Endothelial cell of umbilical vein (primary cell): ENCODE results near the gene RBBP5. TPM values are rescaled to one million over a fixed set of nuclear protein-coding genes. Genes with fewer than 3 reads are reported as not detected.

Source experiments
- BruUV-seq: library from RNA; stranded (reverse); fragments of 400-500 nt; replicated peaks from 2 replicates; lab custom pipeline; 2021; lab: Mats Ljungman, UMichigan
- CTCF ChIA-PET: fragments of 300-600, 350-600 bp; sonication (Branson Sonifier 250); formaldehyde crosslinking; loops from one replicate; lab custom pipeline; 2021; ENCODE audit warnings: antibody characterized with exemption, inconsistent platforms; lab: Charles Lee
- POLR2A ChIA-PET: fragments of 300-600, 350-600 bp; sonication (Branson Sonifier 250); formaldehyde crosslinking; loops from one replicate; lab custom pipeline; 2021; ENCODE audit warnings: antibody characterized with exemption, inconsistent platforms; lab: Charles Lee
- DNase-seq: peaks from one replicate; pipeline ENCODE4 v3.0.0-alpha.2; 2011; ENCODE audit warnings: low read depth, low spot score
- FAIRE-seq: peaks from 2 replicates; lab custom pipeline; 2011; peaks lifted over from hg19 to GRCh38; lab: Jason Lieb, UNC
- H2AFZ ChIP-seq: 2 replicates; pipeline ENCODE4 v1.6.0; 2012; ENCODE audit warnings: low read depth, low read length, control low read depth, inconsistent platforms
- H3K27ac ChIP-seq: 2 replicates; pipeline ENCODE4 v1.5.1; 2011; ENCODE audit warnings: low read depth, mild to moderate bottlenecking, control low read depth, low read length, moderate library complexity; ENCODE audit not compliant: insufficient read depth
- H3K27me3 ChIP-seq, 2 experiments: 2 replicates each; pipeline versions ENCODE4 v1.6.0 to v1.6.1; 2011; ENCODE audit warnings: low read length in 2 of 2, mixed read lengths in 1 of 2; ENCODE audit not compliant: control insufficient read depth in 2 of 2, insufficient read depth in 2 of 2
- H3K36me3 ChIP-seq, 2 experiments: 2 replicates in 1 of 2; 3 replicates in 1 of 2; pipeline ENCODE4 v1.5.1; 2011; ENCODE audit warnings: low read length in 2 of 2, mild to moderate bottlenecking in 1 of 2, moderate library complexity in 1 of 2; ENCODE audit not compliant: control insufficient read depth in 2 of 2, insufficient read depth in 2 of 2; ENCODE audit errors: extremely low read depth in 1 of 2
- H3K4me1 ChIP-seq: 3 replicates; pipeline ENCODE4 v1.5.1; 2011; ENCODE audit warnings: mild to moderate bottlenecking, low read length; ENCODE audit not compliant: control insufficient read depth, insufficient read depth; ENCODE audit errors: extremely low read depth
- H3K4me2 ChIP-seq: 2 replicates; pipeline ENCODE4 v1.6.1; 2011; ENCODE audit warnings: low read length, control low read depth, mixed read lengths; ENCODE audit not compliant: insufficient read depth
- H3K4me3 ChIP-seq, 3 experiments: fragments of 200-600 bp in 1 of 3; sonication (generic), shearing (Covaris generic) in 1 of 3; replicated peaks in 1 of 3; 2 replicates each; pipeline ENCODE4 v1.5.1; 2011 to 2016; ENCODE audit warnings: control low read depth in 3 of 3, low read length in 3 of 3, mild to moderate bottlenecking in 2 of 3, inconsistent platforms in 1 of 3, low read depth in 1 of 3, moderate library complexity in 1 of 3; ENCODE audit not compliant: insufficient read depth in 1 of 3
- H3K79me2 ChIP-seq: 2 replicates; pipeline ENCODE4 v1.6.0; 2012; ENCODE audit warnings: low read length, inconsistent platforms; ENCODE audit not compliant: control insufficient read depth, insufficient read depth
- H3K9ac ChIP-seq: replicated peaks from 2 replicates; pipeline ENCODE3; 2011; ENCODE audit warnings: low read length, control low read depth; ENCODE audit not compliant: insufficient read depth; ENCODE audit errors: extremely low read depth
- H3K9me1 ChIP-seq: replicated peaks from 3 replicates; pipeline ENCODE4 v1.6.0; 2011; ENCODE audit warnings: mild to moderate bottlenecking, low read length; ENCODE audit not compliant: control insufficient read depth, insufficient read depth; ENCODE audit errors: extremely low read depth
- H3K9me3 ChIP-seq: replicated peaks from 2 replicates; pipeline ENCODE4 v1.5.1; 2012; ENCODE audit warnings: low read length, inconsistent platforms; ENCODE audit not compliant: control insufficient read depth, insufficient read depth
- H4K20me1 ChIP-seq: replicated peaks from 2 replicates; pipeline ENCODE3; 2011; ENCODE audit warnings: mild to moderate bottlenecking, low read length; ENCODE audit not compliant: control insufficient read depth, insufficient read depth; ENCODE audit errors: extremely low read depth
- EZH2 ChIP-seq: IDR thresholded peaks from 2 replicates; pipeline ENCODE4 v1.6.1; 2012; ENCODE audit warnings: borderline replicate concordance, low read depth, mild to moderate bottlenecking, moderate library complexity, low read length, inconsistent platforms; ENCODE audit not compliant: severe bottlenecking
- FOS ChIP-seq: IDR thresholded peaks from 2 replicates; pipeline ENCODE4 v1.6.1; 2011; ENCODE audit warnings: mild to moderate bottlenecking, low read length, moderate library complexity, borderline replicate concordance; ENCODE audit not compliant: insufficient read depth
- GATA2 ChIP-seq: IDR thresholded peaks from 2 replicates; pipeline ENCODE4 v1.7.0; 2011; ENCODE audit warnings: low read depth, mild to moderate bottlenecking, moderate library complexity, mixed read lengths, low read length; ENCODE audit not compliant: insufficient read length, insufficient read depth
- JUN ChIP-seq: IDR thresholded peaks from 2 replicates; pipeline ENCODE4 v1.6.1; 2011; ENCODE audit warnings: borderline replicate concordance, low read depth; ENCODE audit not compliant: insufficient read length, insufficient read depth
- MYC ChIP-seq: IDR thresholded peaks from one replicate; pipeline ENCODE4 v1.6.1; 2011; ENCODE audit warnings: mild to moderate bottlenecking, low read depth, low read length
- POLR2A ChIP-seq: IDR thresholded peaks from 2 replicates; pipeline ENCODE4 v1.6.1; 2012; ENCODE audit warnings: low read depth, mild to moderate bottlenecking, control low read depth, low read length
- POLR2AphosphoS5 ChIP-seq: IDR thresholded peaks from 2 replicates; pipeline ENCODE4 v1.6.1; 2012; ENCODE audit warnings: low read depth, mild to moderate bottlenecking, control low read depth, low read length, moderate library complexity; ENCODE audit not compliant: insufficient read depth
- dilution Hi-C: fragments of 300-500 bp; cut with MboI; formaldehyde crosslinking; loops from one replicate; pipeline ENCODE4 v1.15.0; 2019; ENCODE audit warnings: low sequenced_read_pairs; ENCODE audit not compliant: extremely low pct_ligation_motif_present
- intact Hi-C: fragments of 100-400 bp; cut with micrococcal nuclease; formaldehyde crosslinking; loops from one replicate; pipeline ENCODE4 v1.10.0; 2022
- polyA plus RNA-seq, 4 experiments: library from polyadenylated mRNA; depleted of rRNA in 3 of 4; stranded (reverse) in 3 of 4; unstranded in 1 of 4; fragments of >200 nt; gene quantifications; 2 replicates each; pipeline versions ENCODE4 v1.2.1 to v1.2.3, GENCODE V29; 2011 to 2012; ENCODE audit warnings: missing spikeins in 1 of 4
- total RNA-seq: library from RNA; stranded (reverse); gene quantifications from 2 replicates; pipeline ENCODE4 v1.2.3, GENCODE V29; 2021
- TF ChIP-seq, protein P1 (sequence below): IDR thresholded peaks from 2 replicates; pipeline ENCODE4 v1.6.1; 2011; ENCODE audit not compliant: insufficient read depth, insufficient read length
- TF ChIP-seq, protein P2 (sequence below), 2 donors: IDR thresholded peaks; 1 replicate in 1 of 2; 2 replicates in 1 of 2; pipeline ENCODE4 v1.5.1; 2011; ENCODE audit warnings: low read length in 2 of 2, mild to moderate bottlenecking in 2 of 2, moderate library complexity in 2 of 2, control low read depth in 1 of 2, inconsistent platforms in 1 of 2, low read depth in 1 of 2; ENCODE audit not compliant: insufficient read depth in 1 of 2; ENCODE audit errors: extremely low read depth in 1 of 2

RBBP5 gene
- total and polyA plus RNA-seq, 2 donors (not counting 3 experiments of a cell fraction or from before 2014, with no cell fraction given), result 5.8 to 14.2 TPM

DNA sequence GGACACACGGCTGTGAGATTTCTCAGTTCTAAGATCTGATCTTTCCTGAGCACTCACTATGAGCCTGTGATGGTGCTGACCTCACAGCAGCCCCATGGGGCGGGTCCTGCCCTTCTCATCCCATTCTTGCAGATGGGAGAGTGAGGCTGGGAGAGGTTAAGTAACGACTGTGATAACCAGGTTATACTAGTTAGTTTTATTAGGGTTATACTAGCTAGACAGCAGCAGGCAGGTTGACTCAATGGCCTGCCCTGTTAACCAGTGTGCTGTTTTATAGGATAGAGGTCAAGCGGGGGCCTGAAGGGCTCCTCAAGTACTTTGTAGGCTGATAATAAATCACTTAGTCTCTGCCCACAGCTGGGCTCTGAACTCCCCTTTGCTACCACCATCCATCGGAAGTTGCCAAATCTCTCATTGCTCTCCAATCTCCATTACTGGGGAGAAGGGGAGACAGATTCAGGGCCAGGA lies 74.0 kb downstream of the RBBP5 start:
- TF ChIP-seq MYC, result no peak
- no peak for TF ChIP-seq EZH2
- TF ChIP-seq POLR2AphosphoS5, result no peak
- TF ChIP-seq POLR2A, result no peak
- TF ChIP-seq, protein P1, sequence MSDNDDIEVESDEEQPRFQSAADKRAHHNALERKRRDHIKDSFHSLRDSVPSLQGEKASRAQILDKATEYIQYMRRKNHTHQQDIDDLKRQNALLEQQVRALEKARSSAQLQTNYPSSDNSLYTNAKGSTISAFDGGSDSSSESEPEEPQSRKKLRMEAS, result no peak
- no peak for TF ChIP-seq GATA2
- no peak for TF ChIP-seq FOS
- no peak for TF ChIP-seq JUN
- TF ChIP-seq, protein P2, sequence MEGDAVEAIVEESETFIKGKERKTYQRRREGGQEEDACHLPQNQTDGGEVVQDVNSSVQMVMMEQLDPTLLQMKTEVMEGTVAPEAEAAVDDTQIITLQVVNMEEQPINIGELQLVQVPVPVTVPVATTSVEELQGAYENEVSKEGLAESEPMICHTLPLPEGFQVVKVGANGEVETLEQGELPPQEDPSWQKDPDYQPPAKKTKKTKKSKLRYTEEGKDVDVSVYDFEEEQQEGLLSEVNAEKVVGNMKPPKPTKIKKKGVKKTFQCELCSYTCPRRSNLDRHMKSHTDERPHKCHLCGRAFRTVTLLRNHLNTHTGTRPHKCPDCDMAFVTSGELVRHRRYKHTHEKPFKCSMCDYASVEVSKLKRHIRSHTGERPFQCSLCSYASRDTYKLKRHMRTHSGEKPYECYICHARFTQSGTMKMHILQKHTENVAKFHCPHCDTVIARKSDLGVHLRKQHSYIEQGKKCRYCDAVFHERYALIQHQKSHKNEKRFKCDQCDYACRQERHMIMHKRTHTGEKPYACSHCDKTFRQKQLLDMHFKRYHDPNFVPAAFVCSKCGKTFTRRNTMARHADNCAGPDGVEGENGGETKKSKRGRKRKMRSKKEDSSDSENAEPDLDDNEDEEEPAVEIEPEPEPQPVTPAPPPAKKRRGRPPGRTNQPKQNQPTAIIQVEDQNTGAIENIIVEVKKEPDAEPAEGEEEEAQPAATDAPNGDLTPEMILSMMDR (IDR thresholded peaks at IDR 0.05; ENCODE audit: extremely low read depth in 1 of 2, insufficient read depth in 1 of 2, low read depth in 1 of 2, low read length in 2 of 2), result no peak
- no peak for DNase-seq
- H3K4me3 ChIP-seq, result no peak overlapping the region
- no peak overlapping the region for H3K27ac ChIP-seq
- no peaks in the 10 kb centered on the region for H3K36me3 ChIP-seq
- no peaks in the 10 kb centered on the region for H3K79me2 ChIP-seq
- peaks cover 23 to 34% of the 10 kb centered on the region in 2 experiments for H3K27me3 ChIP-seq
- intact Hi-C loops, result no loop called here
- no peak for FAIRE-seq
- dilution Hi-C loops, result no loop called here
- no peaks in the 10 kb centered on the region for H3K4me1 ChIP-seq
- H3K9me3 ChIP-seq, result no peaks in the 10 kb centered on the region
- H3K4me2 ChIP-seq, result no peak overlapping the region
- H4K20me1 ChIP-seq, result no peaks in the 10 kb centered on the region
- H3K9ac ChIP-seq, result no peak overlapping the region
- BruUV-seq, result no TSS peak
- H2AFZ ChIP-seq, result no peak overlapping the region
- POLR2A ChIA-PET, result no interaction called here
- CTCF ChIA-PET, result interaction anchor here (1.3 to 2.7 kb wide), 3 partner anchors 9 to 14 kb away, joined by 3 to 17 read pairs (median 17); no protein-coding TSS in a partner anchor
- H3K9me1 ChIP-seq, result no peaks in the 10 kb centered on the region
